Kidney (tissue), 14 donors: Measurements from ENCODE around the gene TARBP1. TPM values are rescaled to one million over a fixed set of nuclear protein-coding genes. Genes with fewer than 3 reads are reported as not detected.

Experiments used
- DNase-seq, 5 donors: peaks; one replicate each; pipeline ENCODE4 v3.0.0-alpha.2; 2013 to 2020
- FAIRE-seq: peaks from 2 replicates; lab custom pipeline; 2012; peaks lifted over from hg19 to GRCh38; lab: Jason Lieb, UNC
- H3K27ac ChIP-seq, 2 donors: one replicate each; pipeline ENCODE4 v1.7.0; 2013; ENCODE audit warnings: low read depth in 2 of 2, low read length in 2 of 2, inconsistent platforms in 1 of 2
- H3K27me3 ChIP-seq: one replicate; pipeline ENCODE4 v1.7.1; 2013; ENCODE audit warnings: low read length, inconsistent platforms; ENCODE audit not compliant: control insufficient read depth, insufficient read depth
- H3K36me3 ChIP-seq, 3 donors: one replicate each; pipeline versions ENCODE4 v1.7.0 to v1.7.1; 2013; ENCODE audit warnings: low read length in 3 of 3, control low read depth in 1 of 3, inconsistent platforms in 1 of 3; ENCODE audit not compliant: insufficient read depth in 3 of 3, control insufficient read depth in 2 of 3
- H3K4me1 ChIP-seq, 3 donors: one replicate each; pipeline versions ENCODE4 v1.7.0 to v1.7.1; 2013; ENCODE audit warnings: low read length in 3 of 3, inconsistent platforms in 1 of 3, low read depth in 1 of 3; ENCODE audit not compliant: control insufficient read depth in 2 of 3, insufficient read depth in 2 of 3
- H3K4me3 ChIP-seq, 3 donors: one replicate each; pipeline versions ENCODE4 v1.7.0 to v1.8.1; 2013; ENCODE audit warnings: low read length in 3 of 3, control low read depth in 1 of 3, inconsistent platforms in 1 of 3
- H3K9ac ChIP-seq, 3 donors: one replicate each; pipeline versions ENCODE4 v1.7.0 to v1.7.1; 2013; ENCODE audit warnings: low read length in 3 of 3, control low read depth in 1 of 3, inconsistent platforms in 1 of 3
- H3K9me3 ChIP-seq, 3 donors: one replicate each; pipeline versions ENCODE4 v1.7.0 to v1.7.1; 2013; ENCODE audit warnings: low read length in 3 of 3, control low read depth in 1 of 3, inconsistent platforms in 1 of 3; ENCODE audit not compliant: control insufficient read depth in 2 of 3, insufficient read depth in 1 of 3
- intact Hi-C: fragments of 100-400 bp; cut with DNase I; formaldehyde crosslinking; loops from one replicate; pipeline ENCODE4 v1.11.1; 2022
- polyA plus RNA-seq: library from polyadenylated mRNA; stranded (reverse); fragments of 350-450 nt; fragmentation: Illumina TruSeq; extraction: RNeasy Lipid Tissue Mini Kit (QIAGEN cat#74804); gene quantifications from one replicate; pipeline ENCODE4 v1.2.3, GENCODE V29; 2014; ENCODE audit warnings: low read depth, low replicate concordance; ENCODE audit not compliant: insufficient read depth
- total RNA-seq: library from RNA; stranded (reverse); fragmentation: NEBNext Ultra II Directional; extraction: Animal tissue kit (Norgen Biotek cat#: 25700); gene quantifications from one replicate; pipeline ENCODE4 v1.2.1, GENCODE V29; 2021
- TF ChIP-seq, protein P1 (sequence below): IDR thresholded peaks from 3 replicates; pipeline ENCODE4 v1.5.1; 2012; ENCODE audit warnings: mild to moderate bottlenecking, moderate library complexity, borderline replicate concordance; ENCODE audit not compliant: insufficient read depth; ENCODE audit errors: extremely low read depth
- donor health status: control.
- donor health status: control.
- donor health status: control.
- donor health status: control.
- donor health status: control.
- donor health status: DM: yes; HTN: yes; CAD: no.
- donor health status: Normal renal cell carcinoma (clear cell type).

TARBP1 gene
- total and polyA plus RNA-seq, 2 donors from 2014 or later, result 14.3 to 26.2 TPM

GRCh38 chr1:234490793-234491479 is 12.0 kb upstream of the TARBP1 start:
- Histone ChIP-seq H3K4me1 (peaks cover 0 to 2% (median 0%) of the 10 kb centered on the region in 3 donors), H3K9me3 (no peaks in the 10 kb centered on the region), H3K27me3 (no peaks in the 10 kb centered on the region), H3K36me3 (no peaks in the 10 kb centered on the region), H3K9ac (no peak overlapping the region), H3K27ac (no peak overlapping the region), H3K4me3 (no peak overlapping the region)
- DNase-seq, result no peak
- intact Hi-C loops, result loop anchor here (10.0 kb wide), 2 partner anchors 104 to 344 kb away; no protein-coding TSS in a partner anchor
- TF ChIP-seq, protein P1, sequence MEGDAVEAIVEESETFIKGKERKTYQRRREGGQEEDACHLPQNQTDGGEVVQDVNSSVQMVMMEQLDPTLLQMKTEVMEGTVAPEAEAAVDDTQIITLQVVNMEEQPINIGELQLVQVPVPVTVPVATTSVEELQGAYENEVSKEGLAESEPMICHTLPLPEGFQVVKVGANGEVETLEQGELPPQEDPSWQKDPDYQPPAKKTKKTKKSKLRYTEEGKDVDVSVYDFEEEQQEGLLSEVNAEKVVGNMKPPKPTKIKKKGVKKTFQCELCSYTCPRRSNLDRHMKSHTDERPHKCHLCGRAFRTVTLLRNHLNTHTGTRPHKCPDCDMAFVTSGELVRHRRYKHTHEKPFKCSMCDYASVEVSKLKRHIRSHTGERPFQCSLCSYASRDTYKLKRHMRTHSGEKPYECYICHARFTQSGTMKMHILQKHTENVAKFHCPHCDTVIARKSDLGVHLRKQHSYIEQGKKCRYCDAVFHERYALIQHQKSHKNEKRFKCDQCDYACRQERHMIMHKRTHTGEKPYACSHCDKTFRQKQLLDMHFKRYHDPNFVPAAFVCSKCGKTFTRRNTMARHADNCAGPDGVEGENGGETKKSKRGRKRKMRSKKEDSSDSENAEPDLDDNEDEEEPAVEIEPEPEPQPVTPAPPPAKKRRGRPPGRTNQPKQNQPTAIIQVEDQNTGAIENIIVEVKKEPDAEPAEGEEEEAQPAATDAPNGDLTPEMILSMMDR, result no peak
- no peak for FAIRE-seq

DNA sequence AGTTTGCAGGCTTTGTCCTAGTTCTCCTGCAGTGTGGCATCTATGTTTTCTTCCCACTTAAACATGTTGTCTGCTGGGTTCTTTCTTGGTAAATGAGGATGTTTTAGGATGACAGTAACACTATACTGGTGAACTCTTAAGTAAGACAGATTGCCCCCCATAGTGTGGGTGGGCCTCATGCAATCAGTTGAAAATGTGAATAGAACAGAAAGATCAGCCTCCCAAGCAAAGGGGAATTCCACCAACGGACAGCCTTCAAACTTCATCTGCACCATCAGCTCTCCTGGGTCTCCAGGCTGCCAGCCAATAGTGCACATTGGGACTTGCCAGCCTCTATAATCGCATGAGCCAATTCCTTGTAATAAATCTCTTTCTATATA is 10.7 kb upstream of the TARBP1 start:
- Histone ChIP-seq H3K27ac (no peak overlapping the region), H3K36me3 (no peaks in the 10 kb centered on the region), H3K4me3 (no peak overlapping the region), H3K4me1 (peaks cover 0 to 2% (median 0%) of the 10 kb centered on the region in 3 donors), H3K9me3 (no peaks in the 10 kb centered on the region), H3K9ac (no peak overlapping the region), H3K27me3 (no peaks in the 10 kb centered on the region)
- TF ChIP-seq, protein P1, result no peak
- DNase-seq (no peak), FAIRE-seq (no peak)
- intact Hi-C loops, result loop anchor here (5.0 to 10.0 kb wide), 3 partner anchors 105 to 603 kb away; no protein-coding TSS in a partner anchor

DNA sequence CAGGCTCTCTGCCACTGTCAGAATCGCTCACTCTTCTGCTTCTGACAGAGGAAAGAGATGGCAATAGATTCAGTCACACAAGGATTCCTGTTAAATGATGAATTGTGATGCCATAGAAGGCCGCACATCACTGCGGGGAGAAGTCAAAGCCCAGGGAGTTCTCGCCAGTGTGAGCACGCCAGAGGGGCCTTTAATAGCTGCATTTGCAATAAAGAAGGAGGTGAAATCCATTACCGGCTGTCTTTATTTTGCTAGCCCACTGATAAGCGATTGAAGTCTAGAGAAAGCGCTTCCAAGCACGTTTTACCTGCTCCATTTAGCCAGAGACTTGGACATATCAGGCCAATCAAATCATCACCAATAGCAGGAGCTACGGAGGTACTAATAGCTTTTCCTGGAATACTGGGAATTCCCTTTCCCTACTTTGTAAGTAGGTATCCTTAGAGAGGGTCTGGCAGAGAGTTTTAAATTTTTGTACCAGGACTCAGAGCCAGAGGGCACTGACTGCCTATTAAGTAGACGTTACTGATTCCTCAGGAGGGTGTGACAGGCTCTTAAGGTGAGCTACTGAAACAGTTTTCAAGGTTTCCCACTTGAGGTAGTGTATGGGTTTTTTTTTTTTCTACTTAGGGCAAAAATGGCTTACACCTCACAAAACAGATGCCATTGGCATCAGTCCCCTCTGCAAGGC is 10.2 kb upstream of the TARBP1 start:
- DNase-seq (no peak), FAIRE-seq (no peak)
- no peaks in the 10 kb centered on the region for H3K9me3 ChIP-seq
- no peaks in the 10 kb centered on the region for H3K36me3 ChIP-seq
- H3K27ac ChIP-seq, result no peak overlapping the region
- TF ChIP-seq, protein P1, result no peak
- peaks cover 0 to 2% (median 0%) of the 10 kb centered on the region in 3 donors for H3K4me1 ChIP-seq
- H3K9ac ChIP-seq, result no peak overlapping the region
- H3K27me3 ChIP-seq, result no peaks in the 10 kb centered on the region
- intact Hi-C loops, result loop anchor here (5.0 kb wide), 1 partner anchor 603 kb away; no protein-coding TSS in a partner anchor
- no peak overlapping the region for H3K4me3 ChIP-seq
